Measurements from ENCODE around the gene ZNF559. TPM values are rescaled to one million over a fixed set of nuclear protein-coding genes. Genes with fewer than 3 reads are reported as not detected.

ZNF559 gene
- total and polyA plus RNA-seq, 8 donors, result 3.2 to 19.4 (median 6.8) TPM

DNA sequence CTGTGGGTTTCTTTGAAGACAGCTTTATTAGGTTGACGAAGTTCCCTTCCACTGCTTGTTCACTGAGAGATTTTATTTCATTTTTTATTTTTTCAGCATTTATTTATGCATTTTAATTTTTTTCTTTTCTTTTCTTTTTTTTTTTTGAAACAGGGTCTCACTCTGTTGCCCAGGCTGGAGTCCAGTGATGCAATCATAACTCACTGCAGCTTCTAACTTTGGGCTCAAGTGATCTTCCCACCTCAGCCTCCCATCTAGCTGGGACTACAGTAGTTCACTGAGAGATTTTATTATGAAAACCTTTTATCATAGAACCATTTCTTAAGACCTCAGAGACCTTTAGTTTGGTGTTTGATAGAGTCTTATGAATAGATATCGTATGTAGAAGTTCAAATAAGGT lies 28.5 kb downstream of the ZNF559 start:
- H3K27me3 ChIP-seq, result no peaks in the 10 kb centered on the region
- intact Hi-C loops (cut with DNase I), result loop anchor here in 1 of 3 donors (10.0 kb wide), 1 partner anchor 212 kb away; no protein-coding TSS in a partner anchor
- 90 to 94% methylated on average over 2 of the region's 2 CpGs for WGBS, 2 donors
- H3K36me3 ChIP-seq, result no peaks in the 10 kb centered on the region
- DNase-seq, result no peak
- FAIRE-seq, result no peak
- TF ChIP-seq, protein P1, sequence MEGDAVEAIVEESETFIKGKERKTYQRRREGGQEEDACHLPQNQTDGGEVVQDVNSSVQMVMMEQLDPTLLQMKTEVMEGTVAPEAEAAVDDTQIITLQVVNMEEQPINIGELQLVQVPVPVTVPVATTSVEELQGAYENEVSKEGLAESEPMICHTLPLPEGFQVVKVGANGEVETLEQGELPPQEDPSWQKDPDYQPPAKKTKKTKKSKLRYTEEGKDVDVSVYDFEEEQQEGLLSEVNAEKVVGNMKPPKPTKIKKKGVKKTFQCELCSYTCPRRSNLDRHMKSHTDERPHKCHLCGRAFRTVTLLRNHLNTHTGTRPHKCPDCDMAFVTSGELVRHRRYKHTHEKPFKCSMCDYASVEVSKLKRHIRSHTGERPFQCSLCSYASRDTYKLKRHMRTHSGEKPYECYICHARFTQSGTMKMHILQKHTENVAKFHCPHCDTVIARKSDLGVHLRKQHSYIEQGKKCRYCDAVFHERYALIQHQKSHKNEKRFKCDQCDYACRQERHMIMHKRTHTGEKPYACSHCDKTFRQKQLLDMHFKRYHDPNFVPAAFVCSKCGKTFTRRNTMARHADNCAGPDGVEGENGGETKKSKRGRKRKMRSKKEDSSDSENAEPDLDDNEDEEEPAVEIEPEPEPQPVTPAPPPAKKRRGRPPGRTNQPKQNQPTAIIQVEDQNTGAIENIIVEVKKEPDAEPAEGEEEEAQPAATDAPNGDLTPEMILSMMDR (IDR thresholded peaks at IDR 0.05), result no peak
- no peaks in the 10 kb centered on the region for H3K4me1 ChIP-seq
- ATAC-seq, result no peak
- H3K9me3 ChIP-seq, result peaks cover 0 to 4% (median 0%) of the 10 kb centered on the region in 4 donors
- H3K27ac ChIP-seq, result no peak overlapping the region
- H3K4me3 ChIP-seq, result no peak overlapping the region

GRCh38 chr19:9353011-9353410 lies 29.0 kb downstream of the ZNF559 start:
- intact Hi-C loops (cut with DNase I), result loop anchor here in 1 of 3 donors (10.0 kb wide), 1 partner anchor 212 kb away; no protein-coding TSS in a partner anchor
- H3K27me3 ChIP-seq, result no peaks in the 10 kb centered on the region

GRCh38 chr19:9354651-9355050 lies 30.7 kb downstream of the ZNF559 start:
- peaks cover 0 to 5% (median 0%) of the 10 kb centered on the region in 3 donors for H3K36me3 ChIP-seq
- no peak overlapping the region for H3K4me3 ChIP-seq
- H3K9me3 ChIP-seq, result peaks cover 0 to 7% (median 0%) of the 10 kb centered on the region in 4 donors
- no peaks in the 10 kb centered on the region for H3K4me1 ChIP-seq
- H3K27ac ChIP-seq, result no peak overlapping the region
- no peak for ATAC-seq
- intact Hi-C loops (cut with DNase I), result loop anchor here in 1 of 3 donors (10.0 kb wide), 1 partner anchor 210 kb away; no protein-coding TSS in a partner anchor
- TF ChIP-seq, protein P1 (IDR thresholded peaks at IDR 0.05), result no peak
- DNase-seq, result no peak
- no peak for FAIRE-seq
- 88 to 100% methylated on average over 2 of the region's 2 CpGs for WGBS, 2 donors
- no peaks in the 10 kb centered on the region for H3K27me3 ChIP-seq

More at GRCh38 chr19:9353011-9353410, 29.0 kb downstream of the ZNF559 start:
- ATAC-seq (no peak), DNase-seq (no peak), FAIRE-seq (no peak)
- TF ChIP-seq, protein P1 (IDR thresholded peaks at IDR 0.05), result no peak
- peaks cover 0 to under 1% (median 0%) of the 10 kb centered on the region in 3 donors for H3K36me3 ChIP-seq
- peaks cover 0 to 4% (median 0%) of the 10 kb centered on the region in 4 donors for H3K9me3 ChIP-seq
- no peaks in the 10 kb centered on the region for H3K4me1 ChIP-seq
- H3K4me3 ChIP-seq, result no peak overlapping the region
- no peak overlapping the region for H3K27ac ChIP-seq

- ATAC-seq, result no peak
- intact Hi-C loops (cut with DNase I), result no loop called here
- peaks cover 0 to 5% (median 0%) of the 10 kb centered on the region in 3 donors for H3K36me3 ChIP-seq
- H3K4me1 ChIP-seq, result no peaks in the 10 kb centered on the region
- no peak within 1 kb of the TSS for H3K27ac ChIP-seq
- no peak within 1 kb of the TSS for H3K4me3 ChIP-seq
- H3K9me3 ChIP-seq, result peaks cover 0 to 7% (median 0%) of the 10 kb centered on the region in 4 donors
- TF ChIP-seq, protein P1 (IDR thresholded peaks at IDR 0.05), result no peak
- H3K27me3 ChIP-seq, result no peaks in the 10 kb centered on the region
- no peak for FAIRE-seq
- WGBS, 2 donors, result 2 to 3% methylated on average over 28 of the region's 28 CpGs
- DNase-seq, result peak in 1 of 6 donors; percentile 30
Observed at GRCh38 chr19:9362905-9363304, 38.9 kb downstream of the ZNF559 start, which contains the start of gene ZNF177. Gene ZNF177 (plus strand): TSS chr19:9363013. CDS start chr19:9378312, 15,299 bp downstream.
